ENCODE measurements around the gene SUFU. TPM values are rescaled to one million over a fixed set of nuclear protein-coding genes. Genes with fewer than 3 reads are reported as not detected.

Gene SUFU
- total RNA-seq, 1 experiment from 2014 or later = 10.6 TPM

DNA sequence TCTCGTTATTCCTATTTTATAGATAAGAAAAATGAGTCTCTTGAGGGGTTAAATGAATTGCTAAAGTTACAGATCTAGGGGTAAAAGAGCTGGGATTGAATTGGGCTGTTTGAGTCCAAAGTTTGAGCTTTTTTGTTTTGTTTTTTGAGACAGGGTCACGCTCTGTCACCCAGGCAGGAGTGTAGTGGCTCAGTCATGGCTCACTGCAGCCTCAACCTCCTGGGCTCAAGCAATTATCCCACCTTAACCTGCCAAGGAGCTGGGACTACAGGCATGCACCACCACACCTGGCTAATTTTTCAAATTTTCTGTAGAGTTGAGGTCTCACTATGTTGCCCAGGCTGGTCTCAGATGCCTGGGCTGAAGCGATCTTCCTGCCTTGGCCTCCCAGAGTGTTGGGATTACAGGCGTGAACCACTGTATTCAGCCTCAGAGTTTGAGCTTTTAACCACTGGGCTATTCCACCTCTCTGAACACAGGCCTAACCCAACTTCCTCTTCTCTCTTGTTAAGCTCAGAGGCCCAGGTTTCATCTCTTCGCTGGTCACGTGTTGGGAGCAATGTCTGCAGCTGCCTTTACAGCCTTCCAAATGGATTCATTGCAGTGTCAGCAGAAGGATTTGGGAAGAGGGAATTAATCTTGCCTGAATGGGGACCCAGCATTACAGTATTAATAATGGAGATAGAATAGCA, 8.0 kb downstream of the SUFU start:
- no peaks in the 10 kb centered on the region for H3K9me3 ChIP-seq
- CTCF ChIA-PET = interaction anchor here (0.6 to 1.1 kb wide), 2 partner anchors 43 to 72 kb away, joined by 3 to 5 read pairs; no protein-coding TSS in a partner anchor
- TF ChIP-seq, protein P1, sequence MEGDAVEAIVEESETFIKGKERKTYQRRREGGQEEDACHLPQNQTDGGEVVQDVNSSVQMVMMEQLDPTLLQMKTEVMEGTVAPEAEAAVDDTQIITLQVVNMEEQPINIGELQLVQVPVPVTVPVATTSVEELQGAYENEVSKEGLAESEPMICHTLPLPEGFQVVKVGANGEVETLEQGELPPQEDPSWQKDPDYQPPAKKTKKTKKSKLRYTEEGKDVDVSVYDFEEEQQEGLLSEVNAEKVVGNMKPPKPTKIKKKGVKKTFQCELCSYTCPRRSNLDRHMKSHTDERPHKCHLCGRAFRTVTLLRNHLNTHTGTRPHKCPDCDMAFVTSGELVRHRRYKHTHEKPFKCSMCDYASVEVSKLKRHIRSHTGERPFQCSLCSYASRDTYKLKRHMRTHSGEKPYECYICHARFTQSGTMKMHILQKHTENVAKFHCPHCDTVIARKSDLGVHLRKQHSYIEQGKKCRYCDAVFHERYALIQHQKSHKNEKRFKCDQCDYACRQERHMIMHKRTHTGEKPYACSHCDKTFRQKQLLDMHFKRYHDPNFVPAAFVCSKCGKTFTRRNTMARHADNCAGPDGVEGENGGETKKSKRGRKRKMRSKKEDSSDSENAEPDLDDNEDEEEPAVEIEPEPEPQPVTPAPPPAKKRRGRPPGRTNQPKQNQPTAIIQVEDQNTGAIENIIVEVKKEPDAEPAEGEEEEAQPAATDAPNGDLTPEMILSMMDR (IDR thresholded peaks at IDR 0.05; ENCODE audit: insufficient read depth in 1 of 2, low read depth in 1 of 2, low read length in 1 of 2, severe bottlenecking in 1 of 2, unreplicated experiment in 1 of 2) = no peak
- no peak overlapping the region for H3K4me3 ChIP-seq (ENCODE audit: low read depth, low read length)
- intact Hi-C loops (cut with micrococcal nuclease; ENCODE audit: unreplicated experiment) = no loop called here
- H3K4me1 Mint-ChIP-seq (ENCODE audit: low read depth, unreplicated experiment) = peaks cover 12% of the 10 kb centered on the region
- H3K9me3 Mint-ChIP-seq (ENCODE audit: unreplicated experiment) = no peaks in the 10 kb centered on the region
- no peaks in the 10 kb centered on the region for H3K36me3 ChIP-seq (ENCODE audit: control insufficient read depth, insufficient read depth, low read length)
- no peaks in the 10 kb centered on the region for H3K4me1 ChIP-seq
- H3K27me3 Mint-ChIP-seq (ENCODE audit: insufficient read depth, unreplicated experiment) = no peaks in the 10 kb centered on the region
- H3K27ac Mint-ChIP-seq (ENCODE audit: unreplicated experiment) = no peak overlapping the region
- no peaks in the 10 kb centered on the region for H3K27me3 ChIP-seq (replicated peaks; ENCODE audit: control insufficient read depth, insufficient read depth, low read length)
- BruUV-seq (replicated peaks) = no TSS peak
- no peak overlapping the region for H3K4me3 Mint-ChIP-seq (ENCODE audit: unreplicated experiment)
- no peak for DNase-seq
- POLR2A ChIA-PET = no interaction called here
- peaks cover 6% of the 10 kb centered on the region for H3K36me3 Mint-ChIP-seq (ENCODE audit: insufficient read depth, unreplicated experiment)

DNA sequence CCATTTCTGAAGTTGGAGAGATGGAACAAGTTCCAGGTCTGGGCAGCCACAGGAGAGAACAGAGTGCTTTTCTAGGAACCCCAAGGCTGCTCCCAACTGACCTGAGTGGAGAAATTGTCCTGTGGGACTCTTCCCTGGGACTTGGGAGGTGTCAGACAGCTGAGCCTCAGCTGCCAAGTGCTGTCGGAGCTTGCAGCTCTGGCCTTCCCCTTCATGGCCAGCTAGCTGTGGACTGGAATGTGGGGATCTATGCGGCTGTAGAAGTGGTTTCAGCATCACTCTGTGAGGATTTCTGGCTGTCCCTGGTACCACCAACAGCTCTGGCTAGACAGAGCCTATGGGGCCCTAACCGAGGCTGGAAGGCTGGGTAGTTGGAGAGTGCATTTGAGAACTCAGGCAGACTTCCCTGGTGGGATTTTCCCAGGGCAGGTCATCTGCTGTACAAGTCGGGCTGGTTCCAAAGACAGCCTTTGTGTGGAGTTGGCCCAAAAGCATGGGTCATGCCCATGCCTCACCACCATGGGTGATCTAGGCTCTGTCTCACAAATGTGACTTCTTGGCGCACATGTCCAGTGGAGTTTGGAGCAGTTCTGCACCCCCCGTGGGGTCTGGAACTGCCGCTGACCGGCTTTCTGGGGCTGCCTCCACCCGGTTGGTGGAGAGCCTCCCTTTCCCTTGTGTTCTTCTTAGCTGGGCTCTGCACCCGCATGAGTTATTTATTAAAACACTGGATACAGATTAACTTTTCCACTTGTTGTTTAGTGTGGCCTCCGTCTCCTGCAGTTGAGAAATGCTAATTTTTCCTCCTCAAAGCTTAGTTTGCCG, 10.9 kb downstream of the SUFU start:
- no peaks in the 10 kb centered on the region for H3K9me3 Mint-ChIP-seq (ENCODE audit: unreplicated experiment)
- Histone ChIP-seq H3K4me3 (ENCODE audit: low read depth, low read length) (no peak overlapping the region), H3K27me3 (replicated peaks; ENCODE audit: control insufficient read depth, insufficient read depth, low read length) (no peaks in the 10 kb centered on the region), H3K4me1 (no peaks in the 10 kb centered on the region), H3K36me3 (ENCODE audit: control insufficient read depth, insufficient read depth, low read length) (no peaks in the 10 kb centered on the region), H3K9me3 (no peaks in the 10 kb centered on the region)
- peaks cover 17% of the 10 kb centered on the region for H3K4me1 Mint-ChIP-seq (ENCODE audit: low read depth, unreplicated experiment)
- CTCF ChIA-PET = no interaction called here
- TF ChIP-seq, protein P1 (IDR thresholded peaks at IDR 0.05; ENCODE audit: insufficient read depth in 1 of 2, low read depth in 1 of 2, low read length in 1 of 2, severe bottlenecking in 1 of 2, unreplicated experiment in 1 of 2) = no peak
- POLR2A ChIA-PET = no interaction called here
- no peaks in the 10 kb centered on the region for H3K27me3 Mint-ChIP-seq (ENCODE audit: insufficient read depth, unreplicated experiment)
- intact Hi-C loops (cut with micrococcal nuclease; ENCODE audit: unreplicated experiment) = no loop called here
- no peak for DNase-seq
- peaks cover 6% of the 10 kb centered on the region for H3K36me3 Mint-ChIP-seq (ENCODE audit: insufficient read depth, unreplicated experiment)
- no peak overlapping the region for H3K27ac Mint-ChIP-seq (ENCODE audit: unreplicated experiment)
- H3K4me3 Mint-ChIP-seq (ENCODE audit: unreplicated experiment) = no peak overlapping the region
- BruUV-seq (replicated peaks) = no TSS peak

DNA sequence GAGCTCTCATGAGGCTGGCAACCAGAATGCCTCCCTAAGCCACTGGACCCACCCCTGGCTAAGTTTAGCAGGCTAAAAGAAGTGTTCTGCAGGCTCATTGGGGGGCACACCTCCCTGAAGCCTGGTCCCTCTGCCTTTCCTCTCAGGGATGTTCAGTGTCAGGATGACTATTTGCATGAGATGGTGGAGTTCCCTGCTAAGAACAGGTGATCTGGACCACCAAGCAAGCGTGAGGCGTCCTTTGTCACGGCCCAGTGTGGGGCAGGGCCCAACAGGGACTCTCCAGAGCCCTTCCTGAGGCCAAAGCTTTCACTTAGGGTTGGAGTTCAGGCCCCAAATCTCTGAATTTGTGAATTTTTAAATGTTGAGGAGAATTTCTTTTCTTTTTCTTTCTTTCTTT, 12.0 kb downstream of the SUFU start:
- no peak for DNase-seq
- Histone ChIP-seq H3K4me3 (ENCODE audit: low read depth, low read length) (no peak overlapping the region), H3K4me1 (no peaks in the 10 kb centered on the region), H3K27me3 (replicated peaks; ENCODE audit: control insufficient read depth, insufficient read depth, low read length) (no peaks in the 10 kb centered on the region), H3K36me3 (ENCODE audit: control insufficient read depth, insufficient read depth, low read length) (no peaks in the 10 kb centered on the region), H3K9me3 (no peaks in the 10 kb centered on the region)
- no peaks in the 10 kb centered on the region for H3K27me3 Mint-ChIP-seq (ENCODE audit: insufficient read depth, unreplicated experiment)
- TF ChIP-seq, protein P1 (IDR thresholded peaks at IDR 0.05; ENCODE audit: insufficient read depth in 1 of 2, low read depth in 1 of 2, low read length in 1 of 2, severe bottlenecking in 1 of 2, unreplicated experiment in 1 of 2) = no peak
- intact Hi-C loops (cut with micrococcal nuclease; ENCODE audit: unreplicated experiment) = no loop called here
- H3K36me3 Mint-ChIP-seq (ENCODE audit: insufficient read depth, unreplicated experiment) = peaks cover 6% of the 10 kb centered on the region
- no peak overlapping the region for H3K4me3 Mint-ChIP-seq (ENCODE audit: unreplicated experiment)
- H3K4me1 Mint-ChIP-seq (ENCODE audit: low read depth, unreplicated experiment) = peaks cover 23% of the 10 kb centered on the region
- no TSS peak for BruUV-seq (replicated peaks)
- H3K9me3 Mint-ChIP-seq (ENCODE audit: unreplicated experiment) = no peaks in the 10 kb centered on the region
- CTCF ChIA-PET = no interaction called here
- H3K27ac Mint-ChIP-seq (ENCODE audit: unreplicated experiment) = no peak overlapping the region
- POLR2A ChIA-PET = no interaction called here
